ENCODE results near the gene KIF18B.
A peak's percentile ranks its signal among the peaks of the same experiment; 100 is the strongest.

KIF18B gene

DNA sequence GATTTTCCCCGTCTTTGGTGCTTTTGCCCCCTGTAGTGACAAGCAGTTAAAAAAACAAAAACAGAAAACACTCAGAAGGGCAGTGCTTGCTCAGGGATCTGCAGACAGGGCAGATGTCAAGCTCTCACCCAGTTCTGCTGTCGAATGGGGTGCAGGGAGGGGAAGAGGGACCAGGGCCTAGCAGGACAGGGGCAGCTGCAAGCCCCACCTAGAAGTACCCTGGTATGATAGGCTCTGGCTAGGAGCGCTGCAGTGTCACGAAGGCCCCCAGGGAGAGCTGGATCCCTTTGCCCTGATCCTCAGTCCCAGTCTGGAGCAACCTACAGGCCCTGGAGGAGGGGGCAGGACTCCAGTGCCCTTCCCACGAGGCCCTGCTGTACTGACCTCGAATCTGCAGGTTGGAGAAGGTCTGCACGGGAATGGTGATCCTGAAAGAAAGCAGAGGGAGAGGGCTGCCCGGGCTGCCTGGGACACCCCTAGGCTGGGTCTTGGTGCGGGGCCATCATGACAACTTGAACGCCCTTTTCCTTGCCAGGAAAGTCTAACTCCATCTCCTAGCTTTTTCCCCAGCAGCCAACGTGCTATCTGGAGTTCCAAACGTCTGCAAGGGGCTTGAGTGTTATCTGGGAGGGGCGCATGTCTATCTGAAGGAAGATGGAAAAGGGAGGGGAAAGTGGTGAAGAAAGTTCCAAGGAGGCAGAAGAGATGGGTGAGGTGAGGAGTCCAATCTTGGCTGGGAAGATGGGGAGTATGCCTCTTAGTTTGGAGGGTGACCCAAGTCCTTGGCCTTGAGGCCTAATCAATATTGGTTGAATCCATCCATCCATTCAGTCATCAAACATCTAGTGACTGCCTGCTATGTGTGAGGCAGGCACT is 37.1 kb downstream of the KIF18B start:
- in situ Hi-C loops (cut with MboI; ENCODE audit: low pct_unique_long_range_greater_than_20kb, low sequenced_read_pairs, unreplicated experiment), result no loop called here
- peak; percentile 9 for DNase-seq (ENCODE audit: low spot score)
- TF ChIP-seq CTCF (IDR thresholded peaks at IDR 0.05; ENCODE audit: extremely low read depth, insufficient read depth, missing control alignments), result no peak

GRCh38 chr17:44909681-44910144 is 37.9 kb downstream of the KIF18B start:
- in situ Hi-C loops (cut with MboI; ENCODE audit: low pct_unique_long_range_greater_than_20kb, low sequenced_read_pairs, unreplicated experiment), result no loop called here
- TF ChIP-seq CTCF (IDR thresholded peaks at IDR 0.05; ENCODE audit: extremely low read depth, insufficient read depth, missing control alignments), result no peak
- peak; percentile 15 for DNase-seq (ENCODE audit: low spot score)

DNA sequence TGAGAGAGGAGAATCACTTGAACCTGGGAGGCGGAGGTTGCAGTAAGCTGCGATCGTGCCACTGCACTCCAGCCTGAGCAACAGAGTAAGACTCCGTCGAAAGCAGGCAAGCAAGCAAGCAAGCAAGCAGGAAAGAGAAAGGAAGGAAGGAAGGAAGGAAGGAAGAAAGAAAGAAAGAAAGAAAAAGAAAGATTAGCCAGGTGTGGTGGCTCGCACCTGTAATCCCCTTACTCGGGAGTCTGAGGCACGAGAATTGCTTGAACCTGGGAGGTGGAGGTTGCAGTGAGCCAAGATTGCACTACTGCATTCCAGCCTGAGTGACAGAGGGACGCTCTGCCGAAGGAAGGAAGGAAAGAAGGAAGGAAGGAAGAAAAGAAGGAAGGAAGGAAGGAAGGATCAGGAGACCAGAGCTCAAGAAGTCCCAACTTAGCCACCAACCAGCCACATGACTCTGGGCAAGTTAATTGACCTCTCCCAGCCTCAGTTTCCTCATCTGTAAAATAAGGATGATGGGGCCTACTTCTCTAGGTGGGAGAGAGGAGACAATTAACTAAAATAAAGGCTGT is 38.7 kb downstream of the KIF18B start:
- DNase-seq (ENCODE audit: low spot score), result no peak
- TF ChIP-seq CTCF (IDR thresholded peaks at IDR 0.05; ENCODE audit: extremely low read depth, insufficient read depth, missing control alignments), result no peak
- in situ Hi-C loops (cut with MboI; ENCODE audit: low pct_unique_long_range_greater_than_20kb, low sequenced_read_pairs, unreplicated experiment), result no loop called here

GRCh38 chr17:44907729-44908470 is 39.7 kb downstream of the KIF18B start:
- DNase-seq (ENCODE audit: low spot score), result peak; percentile 11
- TF ChIP-seq CTCF (IDR thresholded peaks at IDR 0.05; ENCODE audit: extremely low read depth, insufficient read depth, missing control alignments), result no peak
- in situ Hi-C loops (cut with MboI; ENCODE audit: low pct_unique_long_range_greater_than_20kb, low sequenced_read_pairs, unreplicated experiment), result no loop called here

DNA sequence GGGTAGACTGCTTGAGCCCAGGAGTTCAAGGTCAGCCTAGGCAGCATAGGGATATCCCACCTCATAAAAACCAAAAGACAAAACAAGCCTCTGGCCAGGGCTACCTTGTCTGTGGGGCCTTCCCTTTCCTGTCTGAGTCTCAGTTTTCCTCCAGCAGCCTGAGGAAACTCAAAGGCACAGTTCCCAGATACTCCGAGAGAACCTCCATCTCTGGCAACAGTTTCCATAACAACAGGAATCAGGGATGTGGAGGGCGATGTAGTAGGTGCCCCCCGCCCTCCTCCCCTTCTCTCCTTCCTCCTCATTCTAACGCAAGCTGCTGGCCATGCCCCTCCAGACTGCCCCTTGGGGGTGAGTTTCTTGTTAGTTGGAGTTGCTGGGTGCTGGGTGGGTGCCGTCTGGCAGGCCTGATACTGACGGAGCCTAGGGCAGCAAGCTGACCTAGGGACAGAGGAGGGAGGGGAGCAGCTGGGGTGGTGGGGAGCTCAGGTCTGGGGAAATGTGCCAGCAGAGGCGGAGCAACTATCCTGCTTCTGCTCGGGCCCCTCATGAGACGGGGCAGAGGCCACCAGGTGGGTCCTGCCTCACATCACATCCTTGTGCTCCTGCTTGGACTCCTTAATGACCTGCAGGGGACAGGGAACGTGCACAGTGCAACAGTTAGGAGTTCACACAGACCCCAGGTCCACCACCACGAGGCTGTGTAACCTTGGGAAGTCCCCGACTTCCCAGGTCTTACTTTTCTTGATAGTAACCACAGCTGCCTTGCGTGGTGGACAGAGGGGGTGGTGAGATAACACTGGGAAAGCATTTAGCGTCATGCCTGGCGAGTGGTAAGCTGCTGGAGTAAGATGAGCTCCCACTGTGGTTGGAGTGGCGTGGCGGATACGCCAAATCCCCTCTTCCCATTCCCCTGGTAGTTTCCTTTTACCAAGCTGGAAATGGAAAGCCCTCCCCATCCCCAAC is 40.5 kb downstream of the KIF18B start:
- no peak for TF ChIP-seq CTCF (IDR thresholded peaks at IDR 0.05; ENCODE audit: extremely low read depth, insufficient read depth, missing control alignments)
- DNase-seq (ENCODE audit: low spot score), result no peak
- in situ Hi-C loops (cut with MboI; ENCODE audit: low pct_unique_long_range_greater_than_20kb, low sequenced_read_pairs, unreplicated experiment), result no loop called here
